GM21825 (cell line): ENCODE results near the gene MGLL.

Source experiments
- ATAC-seq: cut with Tn5 transposase; IDR thresholded peaks from one replicate; pipeline ENCODE4 v1.9.1; 2021; ENCODE audit warnings: mild to moderate bottlenecking, moderate library complexity; ENCODE audit not compliant: unreplicated experiment

Gene MGLL

DNA sequence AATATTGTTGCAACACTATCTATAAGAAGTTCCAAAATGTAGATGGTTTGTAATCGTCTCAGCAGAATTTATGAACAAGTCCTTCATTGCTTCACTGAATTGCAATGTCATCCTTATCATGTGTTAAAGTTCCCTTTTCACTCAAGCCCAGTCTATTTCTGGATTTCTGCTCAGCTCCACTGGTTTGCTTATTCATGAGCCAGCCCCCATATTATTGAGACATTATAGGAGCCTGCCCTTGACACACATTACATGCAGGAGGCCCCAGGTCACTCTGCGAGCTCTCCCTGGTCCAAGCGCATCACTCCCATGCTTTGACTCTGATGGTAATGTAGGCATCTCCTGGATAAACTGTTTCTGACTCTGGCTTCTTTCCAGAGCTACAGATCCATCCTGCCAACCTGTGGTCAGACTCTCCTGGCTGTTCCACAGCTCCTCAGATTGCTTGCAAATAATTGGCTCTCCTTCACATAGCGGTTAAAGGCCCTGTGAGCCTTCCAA is 92.7 kb downstream of the MGLL start:
- ATAC-seq = no peak

DNA sequence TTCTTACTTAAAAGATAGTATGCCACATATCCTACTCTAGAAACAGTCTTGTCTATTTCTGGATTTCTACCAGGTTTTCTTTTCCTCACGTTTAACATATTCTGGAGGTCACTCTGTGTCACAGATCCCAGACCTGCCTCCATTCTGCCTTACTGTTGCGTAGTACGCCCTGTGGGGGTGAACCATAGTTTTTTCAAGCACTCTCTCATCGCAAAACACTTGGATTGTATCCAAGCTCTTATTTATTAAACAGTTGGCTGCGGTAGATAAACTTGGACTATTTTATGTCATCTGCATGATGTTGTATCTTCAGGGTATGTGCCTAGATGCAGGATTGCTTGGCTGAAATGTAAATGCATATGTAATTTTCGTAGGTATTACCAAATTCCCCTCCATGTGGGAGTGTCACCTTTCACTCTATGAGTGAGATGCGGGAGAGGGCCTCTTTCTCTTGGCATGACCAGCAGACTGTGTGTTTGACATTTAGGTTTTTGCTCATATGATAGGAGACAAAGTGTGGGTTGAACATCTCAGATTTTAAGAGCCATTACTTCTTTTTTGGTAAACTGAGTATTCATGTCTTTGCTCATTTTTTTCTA is 93.8 kb downstream of the MGLL start:
- ATAC-seq = no peak

DNA sequence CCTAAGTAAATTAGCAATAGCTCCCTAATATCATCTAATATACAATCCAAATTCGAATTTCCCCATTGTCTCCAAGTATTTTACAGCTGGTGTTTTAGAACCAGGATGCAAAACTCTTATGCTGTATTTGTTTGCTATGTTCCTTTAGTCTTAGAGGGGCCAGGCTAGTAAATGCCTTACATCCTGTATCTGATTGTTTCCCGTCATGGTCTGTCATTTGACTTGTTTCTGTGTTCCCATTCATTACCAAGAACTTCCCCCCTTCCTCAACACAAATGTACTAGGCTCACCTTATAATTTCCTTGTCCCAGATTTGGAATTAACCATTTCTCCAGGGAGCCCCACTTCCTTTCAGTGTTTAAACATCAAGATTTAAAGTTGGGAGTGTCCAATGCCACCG is 95.4 kb downstream of the MGLL start:
- ATAC-seq = no peak

DNA sequence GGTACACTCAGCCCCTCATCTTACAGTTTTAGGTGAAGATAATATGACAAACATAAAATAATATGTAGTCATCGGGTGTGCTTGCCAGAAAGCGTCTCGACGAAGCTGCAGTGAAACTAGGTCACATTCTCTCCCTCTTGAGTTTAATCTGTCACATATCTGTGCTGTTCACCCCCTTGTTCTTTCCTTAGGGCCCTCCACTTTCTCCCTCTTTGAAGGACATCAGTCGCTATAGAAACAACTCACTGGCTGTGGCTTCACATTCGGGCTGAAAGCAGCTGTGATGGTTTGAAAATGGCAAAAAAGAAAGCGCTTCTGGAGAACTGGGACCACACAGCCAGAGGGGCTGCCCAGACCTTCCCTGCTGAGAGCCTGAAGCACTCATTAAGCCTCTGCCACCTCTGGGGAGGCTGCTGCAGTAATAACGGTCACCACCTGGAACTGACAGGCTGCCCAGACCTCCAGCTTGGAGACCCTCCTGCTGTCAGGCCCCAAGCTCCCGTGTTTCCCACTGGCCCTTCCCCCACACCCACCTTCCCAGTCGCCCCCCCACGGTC is 99.2 kb downstream of the MGLL start:
- ATAC-seq = no peak

DNA sequence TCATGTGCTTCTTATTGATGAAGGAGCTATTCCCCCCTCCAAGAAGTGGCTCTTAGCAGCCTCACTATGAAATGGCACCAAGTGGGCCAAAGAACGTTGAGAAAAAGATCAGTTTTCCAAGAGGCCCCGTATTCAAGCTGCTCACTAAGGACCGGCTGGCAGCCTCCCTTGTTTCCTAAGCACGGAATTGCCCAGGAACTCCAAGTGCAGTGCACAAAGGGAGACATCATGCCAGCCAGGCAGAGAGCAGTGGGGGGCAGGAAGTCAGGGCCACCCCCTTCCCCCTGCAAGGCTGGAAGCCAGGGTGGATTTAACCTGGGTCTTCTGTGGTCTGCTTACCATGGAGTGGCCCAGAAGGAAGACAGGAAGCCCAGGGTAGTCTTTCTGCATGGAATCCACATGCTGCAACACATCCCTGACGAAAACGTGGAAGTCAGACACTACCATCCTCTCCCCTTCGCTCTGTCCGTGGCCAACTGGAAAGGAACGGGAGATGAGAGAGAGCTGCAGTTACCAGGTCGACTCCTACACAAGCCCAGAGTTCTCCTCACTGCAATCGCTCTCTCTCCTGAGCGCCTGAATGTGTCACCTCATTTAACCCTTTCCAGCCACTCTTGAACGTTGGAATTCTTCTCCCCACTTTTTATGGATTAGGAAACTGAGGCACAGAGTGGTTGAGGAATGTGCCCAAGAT is 100.1 kb downstream of the MGLL start:
- no peak for ATAC-seq

DNA sequence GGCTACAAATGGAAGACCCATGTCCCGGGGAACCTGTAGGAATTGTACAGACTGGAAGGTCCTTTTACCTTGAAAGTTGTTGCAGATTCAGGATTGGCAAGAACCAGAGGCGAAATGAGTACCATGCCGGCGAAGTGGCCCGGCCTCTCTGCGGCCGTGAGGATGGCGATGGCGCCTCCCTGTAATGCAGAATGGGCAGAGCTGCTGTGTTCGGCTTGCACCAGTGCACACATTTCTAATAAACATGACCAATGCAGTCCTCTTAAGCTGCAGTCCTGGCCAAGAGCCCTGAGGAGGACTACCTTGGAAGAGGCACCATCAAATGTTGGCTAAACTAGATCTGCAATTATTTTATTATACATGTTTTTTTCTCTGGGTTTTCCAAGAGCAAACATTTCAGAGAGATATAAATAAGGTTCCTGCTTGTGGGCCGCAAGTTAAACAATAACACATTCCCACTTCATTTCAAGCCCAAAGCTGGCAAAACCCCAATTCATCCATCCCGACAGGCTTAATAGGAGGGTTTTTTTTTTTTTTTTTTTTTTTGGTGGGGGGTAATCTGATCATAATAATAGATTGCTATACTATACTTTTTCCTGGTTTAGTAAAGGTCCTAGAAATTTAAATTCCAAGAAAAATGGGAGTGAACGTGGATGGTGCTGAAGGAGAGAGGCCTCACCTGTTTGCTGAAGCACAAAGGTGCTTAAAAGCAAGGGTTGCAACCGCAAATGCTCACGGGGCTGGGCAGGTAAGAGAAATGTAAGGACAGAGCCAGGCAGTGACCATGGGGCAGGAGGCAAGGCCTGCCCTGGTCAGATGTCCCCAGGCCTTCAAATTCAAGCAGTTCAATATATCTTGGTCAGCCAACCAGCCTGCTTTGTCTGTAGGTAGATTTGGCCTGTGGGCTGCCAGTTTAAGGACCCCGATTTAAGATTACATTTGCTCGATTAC is 101.1 kb downstream of the MGLL start:
- ATAC-seq = no peak

DNA sequence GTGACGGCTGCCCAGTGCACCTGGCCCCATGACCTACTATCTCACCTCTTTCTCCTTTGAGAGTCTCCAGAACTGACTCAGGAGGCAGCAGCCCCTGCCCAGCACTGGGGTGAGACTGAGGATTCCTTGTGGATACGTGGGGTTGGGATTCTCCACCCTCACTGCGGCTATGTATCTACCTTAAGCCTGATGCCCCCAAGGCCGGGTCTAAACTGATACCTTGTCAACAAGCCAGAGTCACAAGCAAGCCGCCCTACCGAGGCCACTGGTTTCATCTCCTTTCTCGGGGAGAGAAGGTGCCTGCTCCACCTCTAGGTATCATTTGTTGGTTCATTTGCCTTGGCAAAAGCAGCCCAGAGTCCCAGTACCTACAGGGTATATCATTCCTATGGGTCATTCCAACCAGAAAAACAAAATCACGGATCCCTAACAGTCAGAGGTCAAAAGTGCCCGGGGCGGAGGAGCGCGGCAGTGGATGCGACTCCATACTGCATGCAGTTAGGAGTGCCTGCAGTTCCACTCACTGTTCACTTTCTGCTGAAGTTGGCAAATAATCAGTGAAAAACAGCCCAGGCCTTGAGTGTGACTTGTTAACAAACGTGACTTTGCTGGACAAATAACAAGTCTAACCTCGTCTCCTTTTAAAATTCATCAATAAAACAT is 102.0 kb downstream of the MGLL start:
- ATAC-seq = no peak

DNA sequence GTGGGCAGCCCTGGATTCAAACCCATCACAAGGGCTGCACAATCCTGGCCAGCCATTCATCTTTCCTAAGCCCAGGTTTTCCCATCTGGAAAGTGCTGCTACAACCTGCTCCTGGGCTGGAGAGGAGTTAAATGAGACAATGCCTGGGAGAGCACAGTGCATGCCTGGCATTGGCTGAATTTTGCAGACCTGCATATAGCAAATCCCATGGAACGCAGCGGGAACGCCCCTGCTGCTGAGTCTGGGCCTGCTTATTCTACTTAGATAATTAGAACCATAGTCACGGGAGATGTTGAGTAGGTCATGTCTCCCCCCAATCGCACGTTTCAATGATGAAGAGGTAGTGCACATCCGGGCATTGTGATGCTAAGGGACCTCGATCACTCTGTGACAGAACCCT is 102.9 kb downstream of the MGLL start:
- no peak for ATAC-seq

DNA sequence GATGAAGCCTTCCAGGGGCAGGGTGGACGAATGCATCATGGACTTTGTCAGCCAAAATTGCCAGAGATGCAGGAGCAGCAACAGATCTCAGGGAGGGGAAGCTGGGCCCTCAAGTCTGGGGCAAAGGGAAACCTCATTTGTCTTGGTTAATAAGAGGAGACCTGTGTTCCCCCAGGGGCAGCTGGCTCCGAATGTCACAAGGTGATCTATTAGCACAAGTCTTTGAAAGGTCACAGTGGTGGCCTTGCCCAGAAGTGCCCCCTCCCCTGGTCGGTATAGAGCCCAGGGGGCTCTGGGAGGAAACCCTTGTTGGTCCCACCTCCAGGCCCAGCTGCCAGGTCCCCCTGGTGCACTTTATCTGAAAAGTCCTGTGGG is 103.4 kb downstream of the MGLL start:
- no peak for ATAC-seq

DNA sequence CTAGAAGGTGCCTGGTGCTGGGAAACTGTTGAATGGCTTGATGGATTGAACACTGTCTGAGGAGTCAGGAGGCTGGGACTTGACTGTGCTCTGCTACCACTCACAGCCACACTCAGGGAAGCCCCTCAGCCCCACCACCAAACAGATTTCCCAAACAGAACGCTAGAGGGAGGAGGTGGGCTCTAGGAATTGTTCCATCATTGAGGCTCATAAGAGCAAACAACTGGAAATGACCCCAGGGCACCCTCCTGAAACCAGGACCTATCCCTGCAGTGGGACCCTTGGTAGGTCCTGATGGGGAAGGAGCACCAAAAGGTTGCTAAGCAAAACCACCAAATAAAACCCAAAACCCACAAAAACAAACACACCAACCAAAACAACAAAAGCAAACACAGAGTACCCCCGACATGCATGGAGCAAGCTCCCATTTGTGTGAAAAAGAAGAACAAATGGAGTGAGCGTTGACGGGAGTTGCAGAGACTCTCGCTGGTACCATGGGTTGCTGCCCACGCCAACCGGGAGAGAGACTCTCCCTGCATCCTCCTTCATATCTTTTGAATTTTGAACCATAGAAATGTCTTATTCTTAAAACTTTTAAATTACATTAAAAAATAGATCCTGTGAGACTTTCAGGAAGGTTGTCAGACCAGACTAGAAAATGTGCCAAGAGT is 103.9 kb downstream of the MGLL start:
- no peak for ATAC-seq

DNA sequence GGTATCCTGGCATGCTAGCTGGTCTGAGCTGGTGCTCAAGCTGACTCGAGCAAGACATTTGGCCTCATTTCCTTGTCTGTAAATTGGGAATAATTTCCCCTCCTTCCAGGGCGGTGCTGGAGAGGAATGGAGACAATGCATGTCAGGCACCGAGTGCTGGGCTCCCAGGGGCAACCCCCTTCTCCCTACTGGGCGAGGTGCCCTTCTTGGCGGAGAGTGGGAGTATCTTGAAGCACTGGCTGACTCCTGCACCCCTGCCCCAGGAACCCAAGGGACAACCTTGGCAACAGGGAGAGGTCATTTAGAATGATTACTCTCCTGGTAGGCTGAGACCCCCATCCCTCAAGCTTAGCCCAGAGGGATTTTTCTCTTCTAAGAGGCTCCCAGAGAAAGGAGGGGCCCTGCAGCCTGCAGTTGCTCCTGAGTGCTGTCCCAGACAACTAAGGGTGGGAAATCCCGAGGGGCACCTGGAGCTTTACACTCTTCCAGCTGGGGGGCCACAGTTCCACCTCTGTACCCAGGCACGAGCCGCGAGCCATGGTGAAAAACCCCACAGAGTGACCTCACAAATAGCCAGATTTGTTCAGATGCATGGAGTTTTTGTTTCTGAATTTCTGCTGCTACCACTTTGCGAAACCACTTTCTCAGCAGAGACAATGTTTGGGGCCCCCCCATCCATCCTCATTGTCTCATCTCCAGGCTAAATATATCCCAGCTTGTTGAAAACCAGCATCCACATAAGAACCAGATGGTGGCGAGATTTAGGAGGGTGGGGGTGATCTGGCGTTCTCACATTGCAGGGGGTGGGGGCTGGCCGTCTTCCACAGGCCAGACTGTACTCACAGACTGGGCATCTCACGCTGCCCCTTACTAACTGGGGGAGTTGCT is 104.7 kb downstream of the MGLL start:
- ATAC-seq = no peak

DNA sequence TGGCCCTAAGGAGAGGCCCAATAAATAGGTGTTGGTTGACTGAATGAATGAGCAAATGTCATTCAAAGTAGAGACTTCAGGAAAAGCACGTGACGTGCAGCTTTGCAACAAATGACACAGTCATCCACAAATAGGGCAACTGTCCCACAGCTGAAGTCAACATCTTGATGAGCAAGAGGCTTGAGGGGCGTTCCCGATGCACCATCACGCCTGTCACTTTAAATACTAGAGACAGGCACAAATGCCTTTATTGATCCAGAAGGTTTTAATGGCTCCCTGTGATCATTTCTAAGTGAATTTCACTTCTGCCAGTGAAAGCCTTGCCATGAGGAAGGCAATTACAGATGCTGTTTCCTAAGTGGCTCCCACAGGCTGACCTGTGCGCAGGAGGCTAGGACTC is 105.9 kb downstream of the MGLL start:
- ATAC-seq = no peak

DNA sequence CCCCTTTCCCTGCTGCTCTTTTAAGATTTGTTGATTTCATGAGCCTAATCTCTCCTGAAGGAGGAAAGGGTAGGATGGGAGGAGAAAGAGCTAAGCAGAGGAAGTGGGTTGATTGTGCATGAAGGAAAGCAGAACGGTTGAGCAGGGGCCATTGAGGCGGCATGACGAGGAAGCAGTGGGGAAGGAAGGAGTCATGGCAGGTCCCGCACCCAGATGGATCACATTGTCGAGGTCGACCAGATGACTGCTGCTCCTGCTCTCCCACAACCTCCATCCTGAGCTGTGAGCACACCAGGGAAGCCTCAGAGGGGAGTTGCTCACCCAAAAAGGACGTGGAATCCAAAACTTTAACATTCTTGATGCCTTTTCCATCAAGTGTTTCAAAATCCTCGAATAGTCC is 106.8 kb downstream of the MGLL start:
- ATAC-seq = no peak

DNA sequence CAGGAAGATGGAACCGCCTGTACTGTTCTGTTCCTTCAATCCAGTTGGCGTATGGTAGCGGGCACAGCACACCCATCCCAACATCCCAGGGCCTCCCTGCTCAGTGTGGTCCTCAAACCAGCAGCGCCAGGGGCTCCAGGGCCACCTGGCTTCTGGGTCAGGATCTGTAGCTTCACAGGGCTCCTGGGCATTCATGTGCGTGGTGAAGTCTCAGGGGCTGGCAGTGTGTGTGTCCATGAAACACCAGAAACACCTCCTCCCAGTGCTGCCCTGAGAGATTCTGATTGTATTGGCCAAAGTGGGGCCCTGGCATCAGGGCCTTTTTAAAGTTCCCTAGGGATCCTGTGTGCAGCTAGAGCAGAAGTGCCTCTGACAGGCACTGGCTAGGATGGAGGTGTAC is 107.4 kb downstream of the MGLL start:
- ATAC-seq = no peak

DNA sequence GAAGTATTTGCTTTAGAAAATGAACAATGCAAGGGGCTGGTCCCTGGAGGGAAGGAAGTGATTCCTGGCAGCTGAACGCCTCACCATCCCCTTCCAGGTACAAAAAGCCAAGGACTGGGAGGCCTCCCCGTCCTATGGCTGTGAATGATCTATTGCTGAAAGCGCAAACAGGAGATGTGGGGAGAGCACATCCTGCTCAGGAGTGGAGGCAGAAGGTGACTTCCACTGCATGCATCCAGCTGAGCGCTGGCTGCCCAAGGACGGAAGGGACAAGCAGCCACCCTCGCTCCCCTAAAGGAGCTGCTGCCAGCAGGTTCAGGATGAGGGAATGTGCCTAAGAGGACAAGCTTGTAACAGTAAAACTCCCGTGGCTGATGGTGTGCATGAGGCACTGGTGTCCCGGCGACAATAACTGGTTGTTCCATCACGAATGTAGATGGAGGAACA is 108.2 kb downstream of the MGLL start:
- ATAC-seq = no peak

DNA sequence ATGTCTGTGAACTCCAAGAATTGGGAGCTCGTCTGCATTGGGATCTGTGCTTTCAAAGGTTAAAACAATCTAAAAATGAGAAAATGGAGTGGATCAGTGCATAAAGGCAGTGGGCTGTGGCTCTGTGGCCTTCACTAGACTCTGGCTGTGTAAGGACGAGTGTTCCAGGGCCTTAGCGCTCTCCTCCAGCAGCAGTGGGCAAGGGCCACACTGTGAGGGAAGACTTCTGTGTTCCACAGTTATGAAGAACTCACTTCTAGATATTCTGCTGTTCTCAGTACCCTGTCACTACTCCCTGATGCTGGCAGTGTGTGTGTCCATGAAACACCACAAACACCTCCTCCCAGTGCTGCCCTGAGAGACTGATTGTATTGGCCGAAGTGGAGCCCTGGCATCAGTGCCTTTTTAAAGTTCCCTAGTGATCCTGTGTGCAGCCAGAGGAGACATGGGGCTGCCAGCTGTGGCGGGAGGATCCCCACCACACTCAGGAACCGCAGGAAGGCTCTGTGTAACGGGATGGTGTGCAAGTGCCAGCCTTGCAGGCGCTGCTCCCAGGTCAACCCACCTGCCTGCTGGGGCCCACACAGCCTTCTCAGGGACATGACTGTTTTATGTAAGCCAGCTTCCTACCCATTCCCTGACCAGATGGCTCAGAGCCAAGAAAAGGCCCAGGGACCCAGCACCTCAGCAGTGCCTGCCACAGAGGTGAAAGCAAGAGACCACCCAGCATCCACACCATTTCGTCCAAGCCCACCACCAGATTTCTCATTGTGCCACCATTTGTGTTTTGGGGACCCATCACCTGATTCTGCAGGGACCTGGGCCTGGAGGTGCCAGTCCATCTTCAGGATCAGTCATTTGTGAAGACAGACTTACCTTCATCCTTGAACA is 109.2 kb downstream of the MGLL start:
- ATAC-seq = no peak

DNA sequence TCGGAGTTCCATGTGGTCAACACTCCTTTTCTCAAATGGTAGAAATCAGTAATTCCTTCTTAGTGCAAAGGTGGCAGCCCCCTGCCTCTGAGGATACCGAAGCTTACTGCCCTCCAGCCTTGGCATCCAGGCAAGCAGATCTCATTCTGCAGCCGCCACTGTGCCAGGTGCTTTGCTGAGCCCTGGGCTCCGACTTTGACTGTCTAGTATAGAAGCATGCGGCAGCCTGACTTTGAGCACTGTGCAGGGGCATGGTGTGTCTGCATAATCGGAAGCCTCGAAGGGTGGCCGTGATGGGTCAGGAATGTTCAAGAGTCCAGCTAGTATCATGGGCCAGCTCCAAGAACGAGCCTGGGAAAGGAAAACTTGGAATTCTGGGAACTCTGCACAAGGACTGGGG is 109.9 kb downstream of the MGLL start:
- no peak for ATAC-seq

DNA sequence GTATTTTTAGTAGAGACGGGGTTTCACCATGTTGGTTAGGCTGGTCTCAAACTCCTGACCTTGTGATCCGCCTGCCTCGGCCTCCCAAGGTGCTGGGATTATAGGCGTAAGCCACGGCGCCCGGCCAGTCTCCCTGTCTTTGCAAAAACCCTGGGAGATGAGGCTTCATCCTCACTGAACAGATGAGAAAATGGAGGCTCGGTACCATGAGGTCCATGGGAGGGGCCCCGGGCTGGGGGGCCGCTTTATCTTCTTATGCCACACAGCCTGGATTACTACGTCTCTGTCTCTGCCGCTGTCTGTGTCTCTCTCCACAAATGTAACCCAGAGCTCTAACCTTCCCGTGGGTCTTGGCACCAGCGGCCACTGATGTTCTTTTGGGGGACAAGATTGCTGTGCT is 110.4 kb downstream of the MGLL start:
- no peak for ATAC-seq
